HepG2 (cell line): ENCODE results near the gene ART4. TPM values are rescaled to one million over a fixed set of nuclear protein-coding genes. Genes with fewer than 3 reads are reported as not detected.
A peak's percentile ranks its signal among the peaks of the same experiment; 100 is the strongest.

Experiments
- FOXO1 ChIP-seq: sonication (generic); formaldehyde crosslinking; IDR thresholded peaks from 2 replicates; pipeline ENCODE4 v1.4.0; 2020; ENCODE audit warnings: missing genetic modification reagents
- HDAC1 ChIP-seq: sonication (generic); formaldehyde crosslinking; IDR thresholded peaks from 2 replicates; pipeline ENCODE4 v1.5.1; 2020; ENCODE audit warnings: mild to moderate bottlenecking, missing genetic modification reagents
- HOXA7 ChIP-seq: sonication (generic); formaldehyde crosslinking; IDR thresholded peaks from 2 replicates; pipeline ENCODE4 v1.8.1; 2022; ENCODE audit warnings: mild to moderate bottlenecking, missing genetic modification reagents, moderate library complexity
- KDM1A ChIP-seq: IDR thresholded peaks from 2 replicates; pipeline ENCODE4 v1.6.1; 2016; ENCODE audit warnings: missing compliant biosample characterization
- MED13 ChIP-seq: sonication (generic); formaldehyde crosslinking; IDR thresholded peaks from 2 replicates; pipeline ENCODE4 v1.5.0; 2020; ENCODE audit warnings: missing genetic modification reagents
- MYC ChIP-seq: sonication (generic); formaldehyde crosslinking; IDR thresholded peaks from 2 replicates; pipeline ENCODE4 v1.9.0; 2021; ENCODE audit warnings: missing genetic modification reagents, borderline replicate concordance
- REPIN1 ChIP-seq: sonication (generic); formaldehyde crosslinking; IDR thresholded peaks from 2 replicates; pipeline ENCODE4 v1.8.0; 2022; ENCODE audit warnings: missing genetic modification reagents, low read depth, mild to moderate bottlenecking, borderline replicate concordance
- TAF1 ChIP-seq: sonication (generic); formaldehyde crosslinking; IDR thresholded peaks from 2 replicates; pipeline ENCODE4 v1.4.0; 2020; ENCODE audit warnings: missing genetic modification reagents
- TBP ChIP-seq: sonication (generic); formaldehyde crosslinking; IDR thresholded peaks from 2 replicates; pipeline ENCODE4 v1.5.0; 2020; ENCODE audit warnings: missing genetic modification reagents
- ZEB1 ChIP-seq: IDR thresholded peaks from 2 replicates; pipeline ENCODE4 v1.6.1; 2012; ENCODE audit warnings: mild to moderate bottlenecking, low read depth, inconsistent platforms; ENCODE audit not compliant: insufficient replicate concordance
- ZNF282 ChIP-seq: fragments of 450-650 bp; IDR thresholded peaks from 2 replicates; pipeline ENCODE4 v1.6.1; 2018; ENCODE audit not compliant: partially characterized antibody
- ZNF343 ChIP-seq: sonication (generic); formaldehyde crosslinking; IDR thresholded peaks from 2 replicates; pipeline ENCODE4 v1.4.0; 2020; ENCODE audit warnings: mild to moderate bottlenecking, missing genetic modification reagents
- ZNF350 ChIP-seq: sonication (generic); formaldehyde crosslinking; IDR thresholded peaks from 2 replicates; pipeline ENCODE4 v1.4.0; 2020; ENCODE audit warnings: mild to moderate bottlenecking, low read depth, missing genetic modification reagents, borderline replicate concordance
- ZNF605 ChIP-seq: sonication (generic); formaldehyde crosslinking; IDR thresholded peaks from 2 replicates; pipeline ENCODE4 v1.8.0; 2022; ENCODE audit warnings: mild to moderate bottlenecking, missing genetic modification reagents
- ZNF720 ChIP-seq: sonication (generic); formaldehyde crosslinking; IDR thresholded peaks from 2 replicates; pipeline ENCODE4 v1.4.0; 2020; ENCODE audit warnings: missing genetic modification reagents
- ZNF772 ChIP-seq: sonication (generic); formaldehyde crosslinking; IDR thresholded peaks from 2 replicates; pipeline ENCODE4 v1.5.0; 2020; ENCODE audit warnings: mild to moderate bottlenecking, missing genetic modification reagents
- ZNF839 ChIP-seq: sonication (generic); formaldehyde crosslinking; IDR thresholded peaks from 2 replicates; pipeline ENCODE4 v1.4.0; 2020; ENCODE audit warnings: missing genetic modification reagents, mild to moderate bottlenecking, borderline replicate concordance
- ZNF878 ChIP-seq: sonication (generic); formaldehyde crosslinking; IDR thresholded peaks from 2 replicates; pipeline ENCODE4 v1.8.1; 2023; ENCODE audit warnings: mild to moderate bottlenecking, missing genetic modification reagents, moderate library complexity
- polyA plus RNA-seq, 8 experiments: library from polyadenylated mRNA; depleted of rRNA in 3 of 8; stranded (reverse) in 7 of 8; unstranded in 1 of 8; fragments of >200 nt; fragmentation: Illumina TruSeq in 4 of 8; extraction: Trizol in 4 of 8; gene quantifications; 2 replicates each; pipeline versions ENCODE4 v1.2.1 to v1.2.3, GENCODE V29; 2011 to 2016; ENCODE audit warnings: low read depth in 4 of 8, missing spikeins in 1 of 8, mixed read lengths in 1 of 8; ENCODE audit not compliant: insufficient read depth in 1 of 8
- total RNA-seq, 5 experiments: library from RNA; depleted of rRNA; stranded (reverse); fragments of >200 nt; fragmentation: Illumina TruSeq; extraction: Trizol; gene quantifications; 2 replicates each; pipeline ENCODE4 v1.2.3, GENCODE V29; 2016; ENCODE audit warnings: low read depth in 1 of 5
- TF ChIP-seq, protein P1 (sequence below): sonication (generic); formaldehyde crosslinking; IDR thresholded peaks from 2 replicates; pipeline ENCODE4 v1.5.1; 2020; ENCODE audit warnings: mild to moderate bottlenecking, missing genetic modification reagents
- TF ChIP-seq, protein P2 (sequence below): IDR thresholded peaks from 2 replicates; pipeline ENCODE4 v1.4.0; 2020; ENCODE audit warnings: mild to moderate bottlenecking, missing genetic modification reagents
- TF ChIP-seq, protein P3 (sequence below): sonication (generic); formaldehyde crosslinking; IDR thresholded peaks from 2 replicates; pipeline ENCODE4 v1.8.1; 2023; ENCODE audit warnings: mild to moderate bottlenecking, missing genetic modification reagents

ART4 gene
- total and polyA plus RNA-seq, 2 of the 13 experiments (the other 11 are each of a cell fraction or from before 2014, with no cell fraction given) = 17.6 to 20.3 TPM

DNA sequence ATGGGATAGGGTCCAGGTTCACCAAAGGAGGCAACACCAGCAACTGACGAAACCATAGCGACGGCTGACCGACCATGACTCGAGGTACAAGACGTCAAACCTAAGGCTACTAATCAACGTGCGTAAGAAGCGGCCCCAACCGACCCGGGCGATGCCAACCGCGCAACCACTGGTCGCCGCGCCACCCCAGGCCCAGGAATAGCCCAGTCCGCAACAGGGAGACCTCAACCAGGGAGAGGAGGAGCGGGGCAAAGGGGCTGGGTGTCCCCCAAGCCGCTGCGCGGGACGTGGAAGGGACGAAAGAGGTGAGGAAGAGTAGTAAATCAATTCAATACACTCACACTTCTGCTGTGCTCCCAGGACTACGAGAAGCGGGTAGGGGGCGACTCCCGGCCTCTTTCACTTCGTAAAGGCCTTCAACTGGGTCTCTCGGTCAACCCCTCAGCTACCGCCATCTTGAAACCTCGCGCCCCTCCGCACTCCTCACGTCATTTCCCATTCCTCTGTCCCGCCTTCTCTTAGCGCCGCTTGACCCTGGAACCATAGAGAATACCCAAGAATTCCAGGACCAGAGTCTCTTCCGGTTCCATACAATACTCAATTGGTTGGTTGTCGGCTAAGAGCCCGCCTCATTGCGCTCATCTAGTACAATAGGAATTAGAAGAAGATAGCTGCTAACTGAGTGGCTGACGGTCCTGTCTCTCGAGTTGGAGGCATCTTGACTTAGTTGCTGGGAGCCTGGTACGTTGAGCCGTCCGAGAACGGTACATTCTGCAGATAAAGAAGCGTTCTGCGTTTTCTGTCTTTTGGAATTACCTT lies 40.1 kb downstream of the ART4 start, which contains the start of the genes C12orf60 and WBP11 (continued):
- TF ChIP-seq ZNF772 (no peak), ZNF343 (no peak), REPIN1 (CRISPR knock-in tag) (no peak), ZNF839 (CRISPR knock-in tag) (0 out of 2 replicates have a peak, but pooled peaks have one; percentile 43), TBP (CRISPR knock-in tag) (no peak), ZNF282 (no peak), ZNF605 (CRISPR knock-in tag) (peak; percentile 76), FOXO1 (CRISPR knock-in tag) (peak; percentile 1; the same call in 1 of the 2 replicates), ZNF350 (CRISPR knock-in tag) (peak; percentile 61; the same call in 1 of the 2 replicates), ZNF878 (CRISPR knock-in tag) (0 out of 2 replicates have a peak, but pooled peaks have one; percentile 46), HDAC1 (peak; percentile 78), MYC (CRISPR knock-in tag) (peak; percentile 30; the same call in 1 of the 2 replicates), MED13 (CRISPR knock-in tag) (no peak), TAF1 (CRISPR knock-in tag) (peak; percentile 72; the same call in 1 of the 2 replicates), ZEB1 (peak; percentile 8), HOXA7 (CRISPR knock-in tag) (no peak), ZNF720 (CRISPR knock-in tag) (no peak), KDM1A (CRISPR knock-in tag) (no peak)
- TF ChIP-seq, protein P1, sequence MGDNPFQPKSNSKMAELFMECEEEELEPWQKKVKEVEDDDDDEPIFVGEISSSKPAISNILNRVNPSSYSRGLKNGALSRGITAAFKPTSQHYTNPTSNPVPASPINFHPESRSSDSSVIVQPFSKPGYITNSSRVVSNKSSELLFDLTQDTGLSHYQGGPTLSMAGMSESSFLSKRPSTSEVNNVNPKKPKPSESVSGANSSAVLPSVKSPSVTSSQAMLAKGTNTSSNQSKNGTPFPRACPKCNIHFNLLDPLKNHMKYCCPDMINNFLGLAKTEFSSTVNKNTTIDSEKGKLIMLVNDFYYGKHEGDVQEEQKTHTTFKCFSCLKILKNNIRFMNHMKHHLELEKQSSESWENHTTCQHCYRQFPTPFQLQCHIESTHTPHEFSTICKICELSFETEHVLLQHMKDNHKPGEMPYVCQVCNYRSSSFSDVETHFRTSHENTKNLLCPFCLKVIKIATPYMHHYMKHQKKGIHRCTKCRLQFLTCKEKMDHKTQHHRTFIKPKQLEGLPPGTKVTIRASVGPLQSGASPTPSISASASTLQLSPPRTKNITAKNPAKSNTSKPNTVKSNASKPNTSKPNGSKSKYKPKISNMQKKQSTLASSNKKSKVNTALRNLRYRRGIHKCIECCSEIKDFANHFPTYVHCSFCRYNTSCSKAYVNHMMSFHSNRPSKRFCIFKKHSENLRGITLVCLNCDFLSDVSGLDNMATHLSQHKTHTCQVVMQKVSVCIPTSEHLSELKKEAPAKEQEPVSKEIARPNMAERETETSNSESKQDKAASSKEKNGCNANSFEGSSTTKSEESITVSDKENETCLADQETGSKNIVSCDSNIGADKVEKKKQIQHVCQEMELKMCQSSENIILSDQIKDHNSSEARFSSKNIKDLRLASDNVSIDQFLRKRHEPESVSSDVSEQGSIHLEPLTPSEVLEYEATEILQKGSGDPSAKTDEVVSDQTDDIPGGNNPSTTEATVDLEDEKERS = no peak
- TF ChIP-seq, protein P2, sequence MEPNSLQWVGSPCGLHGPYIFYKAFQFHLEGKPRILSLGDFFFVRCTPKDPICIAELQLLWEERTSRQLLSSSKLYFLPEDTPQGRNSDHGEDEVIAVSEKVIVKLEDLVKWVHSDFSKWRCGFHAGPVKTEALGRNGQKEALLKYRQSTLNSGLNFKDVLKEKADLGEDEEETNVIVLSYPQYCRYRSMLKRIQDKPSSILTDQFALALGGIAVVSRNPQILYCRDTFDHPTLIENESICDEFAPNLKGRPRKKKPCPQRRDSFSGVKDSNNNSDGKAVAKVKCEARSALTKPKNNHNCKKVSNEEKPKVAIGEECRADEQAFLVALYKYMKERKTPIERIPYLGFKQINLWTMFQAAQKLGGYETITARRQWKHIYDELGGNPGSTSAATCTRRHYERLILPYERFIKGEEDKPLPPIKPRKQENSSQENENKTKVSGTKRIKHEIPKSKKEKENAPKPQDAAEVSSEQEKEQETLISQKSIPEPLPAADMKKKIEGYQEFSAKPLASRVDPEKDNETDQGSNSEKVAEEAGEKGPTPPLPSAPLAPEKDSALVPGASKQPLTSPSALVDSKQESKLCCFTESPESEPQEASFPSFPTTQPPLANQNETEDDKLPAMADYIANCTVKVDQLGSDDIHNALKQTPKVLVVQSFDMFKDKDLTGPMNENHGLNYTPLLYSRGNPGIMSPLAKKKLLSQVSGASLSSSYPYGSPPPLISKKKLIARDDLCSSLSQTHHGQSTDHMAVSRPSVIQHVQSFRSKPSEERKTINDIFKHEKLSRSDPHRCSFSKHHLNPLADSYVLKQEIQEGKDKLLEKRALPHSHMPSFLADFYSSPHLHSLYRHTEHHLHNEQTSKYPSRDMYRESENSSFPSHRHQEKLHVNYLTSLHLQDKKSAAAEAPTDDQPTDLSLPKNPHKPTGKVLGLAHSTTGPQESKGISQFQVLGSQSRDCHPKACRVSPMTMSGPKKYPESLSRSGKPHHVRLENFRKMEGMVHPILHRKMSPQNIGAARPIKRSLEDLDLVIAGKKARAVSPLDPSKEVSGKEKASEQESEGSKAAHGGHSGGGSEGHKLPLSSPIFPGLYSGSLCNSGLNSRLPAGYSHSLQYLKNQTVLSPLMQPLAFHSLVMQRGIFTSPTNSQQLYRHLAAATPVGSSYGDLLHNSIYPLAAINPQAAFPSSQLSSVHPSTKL (CRISPR knock-in tag) = peak; percentile 51
- TF ChIP-seq, protein P3, sequence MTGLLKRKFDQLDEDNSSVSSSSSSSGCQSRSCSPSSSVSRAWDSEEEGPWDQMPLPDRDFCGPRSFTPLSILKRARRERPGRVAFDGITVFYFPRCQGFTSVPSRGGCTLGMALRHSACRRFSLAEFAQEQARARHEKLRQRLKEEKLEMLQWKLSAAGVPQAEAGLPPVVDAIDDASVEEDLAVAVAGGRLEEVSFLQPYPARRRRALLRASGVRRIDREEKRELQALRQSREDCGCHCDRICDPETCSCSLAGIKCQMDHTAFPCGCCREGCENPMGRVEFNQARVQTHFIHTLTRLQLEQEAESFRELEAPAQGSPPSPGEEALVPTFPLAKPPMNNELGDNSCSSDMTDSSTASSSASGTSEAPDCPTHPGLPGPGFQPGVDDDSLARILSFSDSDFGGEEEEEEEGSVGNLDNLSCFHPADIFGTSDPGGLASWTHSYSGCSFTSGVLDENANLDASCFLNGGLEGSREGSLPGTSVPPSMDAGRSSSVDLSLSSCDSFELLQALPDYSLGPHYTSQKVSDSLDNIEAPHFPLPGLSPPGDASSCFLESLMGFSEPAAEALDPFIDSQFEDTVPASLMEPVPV (CRISPR knock-in tag) = no peak
